Endometrial microvascular endothelial cells (primary cell): ENCODE data around the gene NFYC. TPM values are rescaled to one million over a fixed set of nuclear protein-coding genes. Genes with fewer than 3 reads are reported as not detected.

Source experiments
- in situ Hi-C: cut with HindIII; loops from 2 replicates; pipeline ENCODE4 v1.10.0; 2017; ENCODE audit warnings: low sequenced_read_pairs, low pct_unique_long_range_greater_than_20kb; ENCODE audit errors: inconsistent ontology term
- total RNA-seq: library from RNA; depleted of rRNA; stranded (reverse); fragments of >200 nt; gene quantifications from one replicate; pipeline ENCODE4 v1.2.3, GENCODE V29; 2015; ENCODE audit errors: inconsistent ontology term

The NFYC gene
- total RNA-seq, 1 donor from 2014 or later, result 37.7 TPM

- in situ Hi-C loops, result no loop called here
Measured at GRCh38 chr1:40749817-40750216, 58.3 kb downstream of the NFYC start.

DNA sequence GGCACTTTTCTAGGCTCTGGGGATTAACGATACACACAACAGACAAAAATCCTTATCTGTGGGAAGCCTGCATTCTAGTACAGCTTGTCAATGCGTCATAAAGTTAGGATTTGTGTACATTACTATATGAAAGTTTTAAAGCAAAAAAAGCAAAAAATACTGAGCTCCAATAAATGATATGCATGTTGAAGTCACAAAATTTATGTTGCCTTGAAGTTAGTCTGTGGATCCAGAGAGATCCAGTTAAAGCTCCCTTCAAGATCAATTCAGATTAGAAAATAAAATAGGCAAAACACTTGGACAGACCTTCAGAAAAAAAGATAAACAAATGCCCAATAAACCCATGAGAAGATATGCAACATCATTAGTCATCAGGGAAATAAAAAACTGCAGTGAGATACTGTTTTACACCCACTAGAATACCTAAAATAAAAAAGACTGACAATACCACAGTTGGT, 59.0 kb downstream of the NFYC start:
- in situ Hi-C loops, result no loop called here

DNA sequence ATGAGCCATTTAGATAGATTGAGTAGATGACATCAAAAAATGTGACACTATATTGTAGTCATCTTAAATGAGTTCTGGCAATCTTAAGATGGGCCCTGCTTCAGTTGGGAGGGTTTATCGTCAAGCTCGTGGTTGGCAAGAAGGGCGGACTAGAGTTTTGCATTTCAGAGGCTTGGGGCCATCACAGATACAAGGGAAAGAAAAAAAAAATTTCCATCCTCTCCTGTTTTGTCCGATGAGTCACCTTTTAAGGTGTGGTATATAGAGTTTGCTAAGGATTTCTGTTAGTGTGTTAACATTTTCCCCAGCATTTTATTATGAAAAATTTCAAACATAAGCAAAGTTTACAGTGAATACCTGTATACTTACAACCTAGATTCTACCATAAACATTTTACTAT, 60.3 kb downstream of the NFYC start:
- in situ Hi-C loops, result no loop called here

GRCh38 chr1:40753142-40753882, 61.8 kb downstream of the NFYC start:
- in situ Hi-C loops, result no loop called here

GRCh38 chr1:40754201-40754600, 62.7 kb downstream of the NFYC start:
- in situ Hi-C loops, result no loop called here

DNA sequence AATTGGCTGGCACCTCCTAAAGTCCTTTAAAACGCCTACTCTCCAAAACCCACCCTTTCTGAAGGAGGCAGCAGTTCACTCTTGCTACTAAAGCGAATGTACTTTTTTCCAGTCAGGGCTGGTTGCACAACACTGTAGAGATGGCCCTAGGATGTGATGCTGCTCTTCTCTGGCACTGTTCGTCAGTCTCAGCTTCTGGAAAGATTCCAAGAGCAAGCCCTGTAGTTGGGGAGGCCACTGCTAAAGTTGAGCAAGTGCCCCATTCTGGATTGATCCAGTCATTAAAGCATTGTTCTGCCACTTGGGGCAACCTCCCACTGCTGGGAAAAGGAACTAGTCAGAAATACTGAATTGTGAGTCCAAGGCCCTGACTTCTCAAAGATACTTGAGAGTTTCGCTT, 63.6 kb downstream of the NFYC start:
- in situ Hi-C loops, result no loop called here

- in situ Hi-C loops, result no loop called here
Measured at GRCh38 chr1:40756523-40756922, 65.0 kb downstream of the NFYC start.

GRCh38 chr1:40757084-40757483, 65.6 kb downstream of the NFYC start:
- in situ Hi-C loops, result no loop called here

GRCh38 chr1:40758004-40758403, 66.5 kb downstream of the NFYC start:
- in situ Hi-C loops, result no loop called here

- in situ Hi-C loops, result no loop called here
Measured at GRCh38 chr1:40758578-40759343, 67.3 kb downstream of the NFYC start.

GRCh38 chr1:40760984-40761383, 69.5 kb downstream of the NFYC start:
- in situ Hi-C loops, result no loop called here

DNA sequence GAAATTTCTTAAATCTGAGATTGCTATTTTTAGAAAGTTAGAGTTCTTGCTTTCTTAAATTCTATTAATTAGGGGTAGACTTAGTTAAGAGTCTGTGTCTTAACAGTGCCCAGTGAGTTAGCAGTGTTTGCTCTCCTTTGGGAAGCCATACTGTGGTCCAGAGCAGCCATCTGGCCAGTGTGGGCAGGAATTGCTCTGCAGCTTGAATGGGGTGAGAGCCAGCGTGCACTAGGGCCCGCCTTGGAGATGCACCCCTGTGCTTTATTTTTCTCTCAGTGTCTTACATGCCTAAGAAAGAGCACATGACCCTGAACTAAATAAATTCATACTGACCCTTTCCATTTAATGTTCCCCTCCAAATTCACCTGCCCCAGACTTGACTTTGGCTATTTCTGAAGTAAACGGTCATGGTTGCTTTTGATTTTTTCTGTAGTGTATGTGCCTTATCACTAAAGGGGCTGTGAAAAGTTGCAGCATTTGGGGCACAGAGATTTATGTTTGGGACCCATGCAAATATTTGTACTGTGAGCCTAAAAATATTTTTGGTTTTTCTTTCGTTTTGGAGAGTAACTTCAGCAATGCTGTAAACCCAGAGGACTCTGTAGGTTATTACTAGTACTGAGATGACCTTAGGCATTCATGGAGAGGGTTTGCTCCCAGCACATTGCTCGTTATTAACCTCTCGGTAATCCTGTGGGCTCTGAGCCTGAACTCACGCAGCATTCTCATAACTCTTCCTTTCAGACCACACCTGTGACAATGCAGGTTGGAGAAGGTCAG, 70.8 kb downstream of the NFYC start:
- in situ Hi-C loops, result no loop called here

DNA sequence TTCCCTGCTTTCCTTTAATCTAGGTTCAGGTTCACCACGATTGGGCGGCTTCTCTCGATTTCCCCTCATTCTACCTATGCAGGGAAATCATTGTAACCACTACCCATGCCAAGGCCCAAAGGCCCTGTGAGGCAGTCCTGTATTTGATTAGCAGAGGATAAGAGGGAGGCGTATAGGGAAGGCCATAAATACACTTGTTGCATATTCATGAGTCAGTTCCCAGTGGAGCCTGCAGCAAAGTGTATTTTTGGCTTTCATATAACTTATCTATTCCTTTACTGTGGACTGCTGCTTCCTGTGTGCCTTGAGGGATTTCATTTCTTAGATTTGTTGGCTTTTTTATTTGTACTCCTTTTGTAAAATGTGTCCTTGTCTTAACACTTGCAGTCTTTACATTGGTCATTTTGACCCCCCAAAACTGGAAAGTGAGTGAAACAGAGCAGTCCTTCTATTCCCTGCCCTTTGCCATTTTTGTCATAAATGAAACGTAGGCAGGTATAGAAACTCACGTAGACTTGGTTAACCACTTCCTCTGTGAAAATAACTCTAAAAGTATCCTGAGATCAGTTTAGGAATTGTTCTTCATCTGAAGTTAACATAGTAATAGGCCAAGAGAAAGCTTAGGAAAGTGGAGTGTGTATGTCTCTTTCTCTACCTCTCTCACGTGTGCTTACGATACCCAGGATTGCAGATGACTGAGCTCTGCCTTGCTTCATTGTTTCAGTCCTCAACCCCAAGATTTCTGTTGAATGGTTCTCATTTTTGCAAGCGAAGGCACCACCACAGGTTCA, 72.4 kb downstream of the NFYC start:
- in situ Hi-C loops, result no loop called here

DNA sequence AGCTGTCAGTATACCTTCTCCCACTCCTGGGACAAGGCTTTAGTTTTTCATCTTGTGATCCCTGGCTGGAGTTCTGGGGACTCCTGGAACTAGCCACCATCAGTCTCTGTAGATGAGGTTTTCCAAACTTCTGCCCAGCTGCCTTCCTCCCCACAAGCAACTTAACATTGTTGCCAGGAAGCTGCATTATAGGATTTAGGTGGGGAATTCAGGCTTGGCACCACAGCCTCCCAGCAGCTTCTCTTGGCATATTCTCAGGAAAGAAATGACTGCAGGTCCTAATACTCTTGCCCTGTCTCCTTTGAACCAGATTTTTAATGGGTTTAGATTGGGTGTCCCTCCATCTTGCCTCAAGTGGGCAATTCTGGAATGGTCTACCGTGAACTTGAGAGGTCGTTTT, 73.5 kb downstream of the NFYC start:
- in situ Hi-C loops, result no loop called here

DNA sequence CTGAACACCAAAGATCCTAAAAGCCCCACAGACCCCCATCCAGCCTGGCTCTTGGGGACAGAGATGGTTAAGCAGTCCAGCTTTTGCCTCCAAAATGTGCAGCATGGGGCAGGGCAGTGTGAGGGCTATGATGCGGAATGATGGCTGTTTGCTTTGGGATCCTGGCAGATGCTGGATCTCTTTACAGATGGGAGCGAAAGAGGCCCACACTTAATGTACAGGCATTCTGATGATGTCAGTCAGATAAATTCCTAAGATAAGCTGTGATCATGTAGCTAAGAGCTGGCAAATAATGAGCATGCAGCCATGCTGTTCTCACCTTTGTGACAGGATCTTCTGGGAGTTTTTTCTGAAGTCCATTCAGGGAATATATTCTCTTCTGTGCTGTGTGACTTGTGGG, 74.5 kb downstream of the NFYC start:
- in situ Hi-C loops, result no loop called here

DNA sequence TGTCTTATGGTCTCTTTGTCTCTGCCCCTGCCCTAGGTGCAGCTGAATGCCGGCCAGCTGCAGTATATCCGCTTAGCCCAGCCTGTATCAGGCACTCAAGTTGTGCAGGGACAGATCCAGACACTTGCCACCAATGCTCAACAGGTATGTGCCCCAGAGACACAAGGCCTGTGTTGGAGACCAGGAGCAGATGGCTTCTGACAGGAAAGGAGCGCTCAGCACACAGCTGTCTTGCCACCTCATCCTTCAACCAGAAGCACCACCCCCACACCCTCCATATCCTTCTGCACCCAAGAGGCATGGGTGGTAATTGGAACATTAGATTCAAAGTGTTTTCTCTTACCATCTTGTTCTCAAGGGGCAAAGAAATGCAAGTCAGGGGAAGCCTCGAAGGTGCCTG, 75.1 kb downstream of the NFYC start:
- in situ Hi-C loops, result no loop called here

- in situ Hi-C loops, result no loop called here
Measured at GRCh38 chr1:40768146-40768990, 76.9 kb downstream of the NFYC start.

- in situ Hi-C loops, result no loop called here
Measured at GRCh38 chr1:40769815-40770214, 78.3 kb downstream of the NFYC start.
